Liver (tissue), 3 donors: ENCODE data around the gene TAS1R1.

Experiments used
- TAF1 ChIP-seq: conservative IDR thresholded peaks from 2 replicates; pipeline ENCODE4 v1.6.1; 2016; ENCODE audit warnings: antibody characterized with exemption, mild to moderate bottlenecking
- TF ChIP-seq, protein P1 (sequence below): fragments of 150-350 bp; IDR thresholded peaks from 2 replicates; pipeline ENCODE4 v1.5.1; 2017; ENCODE audit warnings: improper control_type of control experiment, low read depth, low read length; ENCODE audit not compliant: missing input control
- donor health status: healthy.
- donor health status: healthy.

GRCh38 chr1:6624710-6625583 lies 69.8 kb downstream of the TAS1R1 start, which contains the start of gene THAP3:
- TF ChIP-seq, protein P1, sequence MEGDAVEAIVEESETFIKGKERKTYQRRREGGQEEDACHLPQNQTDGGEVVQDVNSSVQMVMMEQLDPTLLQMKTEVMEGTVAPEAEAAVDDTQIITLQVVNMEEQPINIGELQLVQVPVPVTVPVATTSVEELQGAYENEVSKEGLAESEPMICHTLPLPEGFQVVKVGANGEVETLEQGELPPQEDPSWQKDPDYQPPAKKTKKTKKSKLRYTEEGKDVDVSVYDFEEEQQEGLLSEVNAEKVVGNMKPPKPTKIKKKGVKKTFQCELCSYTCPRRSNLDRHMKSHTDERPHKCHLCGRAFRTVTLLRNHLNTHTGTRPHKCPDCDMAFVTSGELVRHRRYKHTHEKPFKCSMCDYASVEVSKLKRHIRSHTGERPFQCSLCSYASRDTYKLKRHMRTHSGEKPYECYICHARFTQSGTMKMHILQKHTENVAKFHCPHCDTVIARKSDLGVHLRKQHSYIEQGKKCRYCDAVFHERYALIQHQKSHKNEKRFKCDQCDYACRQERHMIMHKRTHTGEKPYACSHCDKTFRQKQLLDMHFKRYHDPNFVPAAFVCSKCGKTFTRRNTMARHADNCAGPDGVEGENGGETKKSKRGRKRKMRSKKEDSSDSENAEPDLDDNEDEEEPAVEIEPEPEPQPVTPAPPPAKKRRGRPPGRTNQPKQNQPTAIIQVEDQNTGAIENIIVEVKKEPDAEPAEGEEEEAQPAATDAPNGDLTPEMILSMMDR = no peak
- TF ChIP-seq TAF1 = no peak
